ENCODE results near the gene KPNB1.
"Not testable (repeated sequence)": the region's sequence is repeated elsewhere in the genome, so short reads cannot be mapped to it uniquely, and the experiment has no call there.

The KPNB1 gene

DNA sequence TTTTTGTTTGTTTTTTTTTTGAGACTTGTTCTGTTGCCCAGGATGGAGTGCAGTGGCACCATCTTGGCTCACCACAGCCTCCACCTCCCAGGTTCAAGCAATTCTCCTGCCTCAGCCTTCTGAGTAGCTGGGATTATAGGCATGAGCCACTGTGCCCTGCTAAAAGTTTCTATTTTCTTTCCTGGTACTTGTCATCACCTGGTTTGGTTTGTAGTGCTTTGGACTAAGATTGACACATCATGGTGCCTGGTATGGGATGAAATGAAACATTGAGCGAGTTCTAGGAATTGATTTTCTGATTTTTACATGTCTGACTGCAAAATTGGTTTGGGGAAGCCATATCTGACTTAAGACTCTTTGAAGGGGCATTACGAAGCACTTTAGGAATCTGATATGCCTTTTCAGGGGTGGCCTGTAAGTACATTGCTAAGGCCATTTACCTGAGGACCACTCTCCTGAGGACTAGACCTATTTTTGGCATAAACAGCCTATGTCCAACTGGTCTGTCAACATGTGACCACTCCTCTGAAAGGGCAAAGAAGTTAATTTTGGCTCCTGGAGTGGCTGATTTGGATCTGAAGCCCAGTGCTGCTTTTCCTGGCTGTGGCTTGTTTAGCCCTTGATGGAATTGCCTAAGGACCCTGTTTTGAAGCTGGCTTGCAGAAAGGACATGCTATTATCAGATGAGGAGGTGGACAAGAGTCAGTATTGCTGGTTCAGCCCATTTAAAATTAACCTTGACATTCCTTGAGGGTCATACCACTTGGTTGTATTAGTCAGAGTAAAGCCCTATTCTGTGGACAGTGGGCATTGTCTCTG, 25.9 kb downstream of the KPNB1 start:
- TF ChIP-seq, protein P1, sequence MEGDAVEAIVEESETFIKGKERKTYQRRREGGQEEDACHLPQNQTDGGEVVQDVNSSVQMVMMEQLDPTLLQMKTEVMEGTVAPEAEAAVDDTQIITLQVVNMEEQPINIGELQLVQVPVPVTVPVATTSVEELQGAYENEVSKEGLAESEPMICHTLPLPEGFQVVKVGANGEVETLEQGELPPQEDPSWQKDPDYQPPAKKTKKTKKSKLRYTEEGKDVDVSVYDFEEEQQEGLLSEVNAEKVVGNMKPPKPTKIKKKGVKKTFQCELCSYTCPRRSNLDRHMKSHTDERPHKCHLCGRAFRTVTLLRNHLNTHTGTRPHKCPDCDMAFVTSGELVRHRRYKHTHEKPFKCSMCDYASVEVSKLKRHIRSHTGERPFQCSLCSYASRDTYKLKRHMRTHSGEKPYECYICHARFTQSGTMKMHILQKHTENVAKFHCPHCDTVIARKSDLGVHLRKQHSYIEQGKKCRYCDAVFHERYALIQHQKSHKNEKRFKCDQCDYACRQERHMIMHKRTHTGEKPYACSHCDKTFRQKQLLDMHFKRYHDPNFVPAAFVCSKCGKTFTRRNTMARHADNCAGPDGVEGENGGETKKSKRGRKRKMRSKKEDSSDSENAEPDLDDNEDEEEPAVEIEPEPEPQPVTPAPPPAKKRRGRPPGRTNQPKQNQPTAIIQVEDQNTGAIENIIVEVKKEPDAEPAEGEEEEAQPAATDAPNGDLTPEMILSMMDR (IDR thresholded peaks at IDR 0.05; ENCODE audit: low read depth, low read length, missing control alignments): no peak
- H3K4me3 ChIP-seq (ENCODE audit: low read depth, low read length): no peak overlapping the region
- no peak for DNase-seq (ENCODE audit: low read depth)

DNA sequence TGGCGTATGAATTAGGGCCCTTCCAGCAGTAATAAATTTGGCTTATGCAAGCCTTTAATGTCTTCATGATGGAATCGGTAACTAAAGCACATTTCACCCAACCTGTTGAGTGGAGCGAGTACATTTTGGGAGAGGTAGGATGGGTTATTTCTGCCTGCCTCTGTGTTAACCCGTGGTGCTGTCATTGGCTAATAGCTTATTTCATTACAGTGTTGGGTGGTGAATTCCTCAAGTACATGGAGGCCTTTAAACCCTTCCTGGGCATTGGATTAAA, 26.4 kb downstream of the KPNB1 start:
- TF ChIP-seq, protein P1 (IDR thresholded peaks at IDR 0.05; ENCODE audit: low read depth, low read length, missing control alignments): no peak
- H3K4me3 ChIP-seq (ENCODE audit: low read depth, low read length): no peak overlapping the region
- no peak for DNase-seq (ENCODE audit: low read depth)

DNA sequence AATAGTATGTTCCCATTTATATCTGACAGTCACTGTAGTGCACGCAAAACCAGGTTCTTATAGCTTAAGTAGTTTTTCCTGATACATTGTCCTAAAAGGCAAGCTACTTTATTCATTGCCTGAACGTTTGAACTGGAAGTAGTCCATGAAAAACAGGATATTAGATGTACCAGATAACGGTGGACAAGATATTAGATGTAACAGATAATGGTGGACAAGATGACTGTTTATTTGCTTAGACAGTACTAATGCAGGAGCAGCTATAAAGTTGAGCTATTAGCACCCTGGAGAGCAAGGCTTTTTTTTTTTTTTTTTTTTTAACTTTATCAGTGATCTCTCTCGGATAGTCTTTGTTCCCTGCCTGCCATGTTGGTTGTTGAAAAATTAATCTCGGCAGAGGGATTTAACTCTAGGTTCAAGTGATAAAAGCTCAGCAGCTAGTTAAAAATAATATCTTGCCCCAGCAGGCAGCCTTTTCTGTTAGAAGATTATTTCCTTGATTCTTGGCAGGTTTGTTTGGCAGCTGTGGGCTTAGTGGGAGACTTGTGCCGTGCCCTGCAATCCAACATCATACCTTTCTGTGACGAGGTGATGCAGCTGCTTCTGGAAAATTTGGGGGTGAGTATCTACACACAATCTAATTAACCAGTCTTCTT, 26.9 kb downstream of the KPNB1 start:
- TF ChIP-seq, protein P1 (IDR thresholded peaks at IDR 0.05; ENCODE audit: low read depth, low read length, missing control alignments): no peak
- no peak for DNase-seq (ENCODE audit: low read depth)
- H3K4me3 ChIP-seq (ENCODE audit: low read depth, low read length): no peak overlapping the region

DNA sequence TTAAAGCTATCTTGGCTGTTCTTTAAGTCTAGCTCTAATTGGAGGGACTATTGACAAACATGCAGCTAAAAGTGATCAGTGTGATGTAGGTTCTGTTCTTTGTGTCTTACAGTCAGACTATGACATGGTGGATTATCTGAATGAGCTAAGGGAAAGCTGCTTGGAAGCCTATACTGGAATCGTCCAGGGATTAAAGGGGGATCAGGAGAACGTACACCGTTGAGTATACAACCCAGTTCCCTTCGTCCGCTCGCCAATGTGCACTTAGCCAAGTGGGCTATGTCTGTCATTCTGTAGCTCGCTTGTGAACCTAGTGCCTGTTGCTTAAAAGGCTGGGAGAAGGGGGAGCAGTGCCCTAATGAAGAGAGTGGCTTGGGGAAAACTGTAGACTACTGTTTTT, 28.5 kb downstream of the KPNB1 start:
- TF ChIP-seq, protein P1 (IDR thresholded peaks at IDR 0.05; ENCODE audit: low read depth, low read length, missing control alignments): no peak
- no peak overlapping the region for H3K4me3 ChIP-seq (ENCODE audit: low read depth, low read length)
- no peak for DNase-seq (ENCODE audit: low read depth)

DNA sequence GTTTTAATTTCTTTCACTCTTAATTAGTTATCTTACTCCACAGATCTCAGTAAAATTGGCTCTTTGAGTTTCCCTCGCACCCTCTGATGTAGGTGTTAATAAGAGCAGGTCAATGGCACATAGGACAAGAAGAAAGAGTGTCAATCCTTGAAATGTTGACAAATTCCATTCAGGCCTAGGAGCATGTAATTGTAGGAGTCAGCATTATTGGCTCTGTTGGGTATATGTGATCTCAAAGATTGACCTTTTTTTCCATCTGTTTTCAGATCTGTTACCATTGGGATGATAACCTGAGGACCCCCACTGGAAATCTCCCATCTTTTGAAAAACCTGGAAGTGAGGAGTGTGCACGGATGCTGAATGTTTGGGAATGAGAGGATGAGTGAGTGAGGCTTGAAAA, 32.4 kb downstream of the KPNB1 start:
- no peak overlapping the region for H3K4me3 ChIP-seq (ENCODE audit: low read depth, low read length)
- no peak for DNase-seq (ENCODE audit: low read depth)
- TF ChIP-seq, protein P1 (IDR thresholded peaks at IDR 0.05; ENCODE audit: low read depth, low read length, missing control alignments): no peak

DNA sequence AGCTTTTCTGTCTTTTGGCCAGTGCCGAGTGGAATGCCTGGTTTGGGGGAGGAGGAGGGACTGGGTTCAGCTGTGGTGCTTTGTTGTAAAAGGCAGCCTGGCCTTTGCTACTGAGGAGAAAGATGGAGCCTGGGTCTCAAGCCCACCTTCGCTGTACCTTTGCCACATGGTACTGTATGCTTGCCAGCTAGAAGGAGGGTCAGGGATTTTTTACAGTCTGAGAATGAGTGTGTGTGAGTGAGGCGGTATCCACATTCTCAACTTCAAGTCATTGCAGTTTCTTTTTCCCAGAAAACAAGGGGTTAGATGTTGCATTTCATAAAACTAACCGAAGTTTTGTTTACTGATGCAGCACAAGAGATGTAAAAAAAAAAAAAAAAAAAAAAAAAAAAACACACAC, 33.0 kb downstream of the KPNB1 start:
- DNase-seq (ENCODE audit: low read depth); H3K4me3 ChIP-seq (ENCODE audit: low read depth, low read length): not testable (repeated sequence)

DNA sequence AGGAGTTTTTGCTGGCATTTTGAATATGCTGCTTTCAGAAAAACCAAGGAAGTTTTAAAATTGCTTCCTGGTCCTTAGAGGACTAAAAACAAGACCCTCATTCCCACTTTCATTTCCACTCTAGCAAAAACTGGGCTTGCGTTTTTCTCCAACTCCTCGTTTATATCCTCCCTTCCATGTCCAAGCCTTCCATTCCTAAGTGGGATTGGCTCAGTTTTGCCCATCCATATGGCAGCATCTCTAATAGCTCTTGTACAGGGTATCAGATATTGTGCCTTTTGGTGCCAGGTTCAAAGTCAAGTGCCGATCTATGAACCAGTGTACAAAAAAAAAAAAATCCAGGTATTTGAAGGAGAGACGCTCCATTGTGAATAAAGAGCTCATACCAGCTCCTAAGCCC, 34.3 kb downstream of the KPNB1 start:
- TF ChIP-seq, protein P1 (IDR thresholded peaks at IDR 0.05; ENCODE audit: low read depth, low read length, missing control alignments): no peak
- H3K4me3 ChIP-seq (ENCODE audit: low read depth, low read length): no peak overlapping the region
- DNase-seq (ENCODE audit: low read depth): no peak

Data from GM12864 (cell line).